NCI-H82 treated with DMSO at 0.1 percent for 48 hours (cell line): ENCODE measurements around the gene TGIF1.
"Not testable (repeated sequence)": the region's sequence is repeated elsewhere in the genome, so short reads cannot be mapped to it uniquely, and the experiment has no call there.

Experiments used
- DNase-seq: peaks from one replicate; lab custom pipeline; 2025; ENCODE audit not compliant: unreplicated experiment; lab: John Stamatoyannopoulos, UW

The TGIF1 gene

DNA sequence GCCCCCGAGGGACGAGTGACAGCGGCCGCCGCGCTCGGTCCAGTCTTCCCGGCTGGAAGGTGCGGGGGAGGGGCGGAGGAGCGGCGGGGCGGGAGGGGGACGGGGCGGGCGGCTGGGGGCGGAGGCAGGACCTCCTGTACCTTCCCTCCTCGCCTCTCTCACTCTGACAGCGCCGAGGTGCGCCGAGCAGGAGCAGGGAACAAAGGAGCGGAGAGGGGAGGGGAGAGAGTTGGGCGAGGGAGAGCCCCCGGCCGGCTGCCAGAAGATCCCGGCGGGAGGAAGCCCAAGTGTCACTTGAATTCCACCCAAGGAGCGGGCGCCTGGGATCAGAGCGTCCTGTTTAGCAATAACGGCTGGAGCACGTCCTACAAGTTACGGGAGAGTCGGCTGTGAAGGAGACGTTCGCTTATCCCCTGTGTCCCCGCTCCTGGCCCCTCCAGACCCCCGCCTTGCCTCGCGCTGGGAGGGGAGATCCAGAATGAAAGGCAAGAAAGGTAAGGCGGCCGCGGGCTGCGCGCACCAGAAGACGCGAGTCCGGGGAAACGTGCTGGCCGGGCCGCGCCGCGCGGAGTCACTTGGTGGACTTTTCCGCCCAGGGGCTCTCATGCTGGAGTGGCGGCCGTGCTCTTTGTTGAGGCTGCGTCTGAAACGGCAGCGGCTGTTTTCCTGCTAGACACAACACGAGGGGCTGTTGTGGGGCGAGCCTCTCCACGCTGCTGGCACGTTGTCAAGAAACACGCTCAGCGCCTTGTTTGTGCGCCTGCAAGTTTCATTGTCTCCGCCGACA is at the start of gene TGIF1:
TSS of gene TGIF1 (plus strand) at position 161 of the 787 bp plus-strand sequence. CDS start at position 479, 318 bp downstream.
- peak; percentile 47 for DNase-seq

GRCh38 chr18:3400567-3401296 is 49.2 kb upstream of the TGIF1 start:
- no peak for DNase-seq

DNA sequence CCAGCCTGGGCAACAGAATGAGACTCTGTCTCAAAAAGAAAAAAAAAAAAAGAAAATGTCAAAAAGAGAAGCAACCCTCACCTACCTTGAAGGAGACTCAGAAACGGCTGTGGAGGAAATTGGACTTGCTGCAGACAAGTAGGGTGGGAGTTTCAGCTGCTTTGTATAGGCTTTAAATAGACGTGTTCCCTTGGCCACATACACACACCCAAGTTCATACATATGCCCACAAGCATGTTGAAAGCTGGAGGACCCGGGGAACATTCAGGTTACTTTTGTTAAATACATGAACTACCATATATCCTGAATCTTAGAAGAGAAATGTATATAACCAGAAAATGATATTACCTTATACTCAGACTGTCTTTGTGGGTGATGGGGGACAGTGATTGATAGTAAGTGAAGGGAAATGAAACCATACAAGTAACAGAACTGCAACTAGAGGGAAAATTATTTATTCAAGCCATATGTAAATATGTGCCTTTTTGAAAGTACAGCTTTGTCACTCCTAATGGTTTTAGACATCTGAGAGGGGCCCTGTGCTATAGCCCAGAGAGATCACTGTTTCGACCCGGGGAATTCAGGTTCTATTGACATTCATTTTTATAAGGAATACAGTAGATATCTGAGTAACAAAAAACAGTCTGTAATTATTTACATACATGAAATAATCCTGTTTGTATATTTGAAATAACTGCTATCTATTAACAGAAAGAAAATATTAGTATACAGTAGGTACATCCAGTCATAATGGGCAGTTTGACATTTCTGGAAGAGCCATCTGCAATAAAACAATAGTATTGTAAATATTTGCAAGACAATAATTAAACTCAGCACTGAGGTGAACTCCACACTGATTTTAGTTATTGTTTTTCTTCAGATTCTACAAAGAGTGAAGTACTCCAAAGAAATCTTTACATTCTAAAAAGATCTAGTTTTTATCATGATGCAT is 48.0 kb upstream of the TGIF1 start:
- no peak for DNase-seq

- peak; percentile 93 for DNase-seq
Measured at GRCh38 chr18:3402982-3403451, 47.0 kb upstream of the TGIF1 start.

DNA sequence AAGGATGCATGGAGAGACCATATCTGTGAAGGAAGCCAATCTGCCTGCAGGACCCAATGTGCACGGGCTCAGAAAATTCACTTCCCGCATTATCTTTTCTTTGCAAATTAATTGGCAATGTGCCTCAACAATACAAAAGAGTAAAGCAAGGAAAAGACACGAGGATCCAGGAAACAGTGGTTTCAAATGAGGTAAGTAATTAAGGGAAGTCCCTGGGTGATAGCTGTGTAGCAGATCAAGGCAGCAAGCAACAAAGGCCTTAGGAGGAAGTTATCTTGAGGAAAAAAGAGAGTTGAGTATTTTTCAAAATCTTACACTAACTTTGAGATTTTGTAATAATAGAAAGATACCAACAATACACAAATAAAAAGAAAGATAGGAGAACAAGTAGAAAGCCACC is 44.3 kb upstream of the TGIF1 start:
- DNase-seq = no peak

DNA sequence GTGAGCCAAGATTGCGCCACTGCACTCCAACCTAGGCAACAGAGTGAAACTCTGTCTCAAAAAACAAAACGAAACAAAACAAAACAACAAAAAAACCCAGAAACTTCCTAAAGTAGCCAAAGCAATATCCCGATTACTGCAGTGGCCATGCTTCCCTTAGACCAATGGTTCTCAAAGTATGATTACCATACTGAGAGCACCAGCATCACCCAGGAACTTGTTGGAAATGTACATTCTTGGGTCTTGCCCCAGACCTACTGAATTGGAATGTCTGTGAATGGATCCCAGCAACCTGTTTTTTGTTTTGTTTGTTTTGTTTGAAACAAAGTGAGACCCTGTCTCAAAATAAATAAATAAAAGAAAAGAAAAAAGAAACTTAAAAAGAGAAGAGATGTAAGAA is 41.9 kb upstream of the TGIF1 start:
- no peak for DNase-seq

DNA sequence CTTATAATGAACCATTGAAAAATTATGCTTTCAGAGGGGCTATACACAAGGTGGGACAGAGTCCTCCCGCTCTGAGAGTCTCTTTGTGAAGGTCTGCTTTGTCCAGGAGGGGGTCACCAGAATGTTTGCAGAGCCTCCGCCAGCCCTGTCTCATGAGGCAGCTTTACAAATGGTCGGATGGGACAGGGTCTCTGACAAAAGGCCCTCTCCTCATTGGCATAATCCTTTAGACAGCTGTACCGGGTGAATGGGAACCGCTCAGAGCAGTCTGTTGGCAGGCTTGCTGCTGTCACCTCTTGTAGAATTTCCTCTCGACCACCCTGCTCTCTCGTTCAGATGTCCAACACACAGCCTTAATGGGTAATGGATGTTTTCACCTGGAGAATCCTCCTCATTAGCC is 40.2 kb upstream of the TGIF1 start:
- no peak for DNase-seq

DNA sequence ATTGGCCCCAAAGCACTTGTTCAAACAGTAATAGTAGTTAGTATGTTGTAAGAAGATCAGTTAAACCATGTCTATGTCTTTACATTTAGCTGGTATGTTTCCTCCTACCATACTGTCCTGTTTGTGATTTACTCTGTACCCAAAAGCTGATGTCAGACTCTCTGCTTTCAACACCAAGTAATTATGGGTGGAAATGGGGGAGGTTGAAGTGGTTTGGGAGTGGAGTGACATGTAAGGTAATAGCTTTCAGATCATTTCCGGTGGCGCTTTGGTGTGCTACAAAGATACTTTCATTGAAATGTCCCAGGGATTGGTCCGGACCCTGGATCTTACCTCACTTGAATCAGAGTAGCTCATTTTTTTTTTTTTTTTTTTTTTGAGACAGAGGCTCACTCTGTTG is 39.7 kb upstream of the TGIF1 start:
- no peak for DNase-seq

GRCh38 chr18:3410876-3411275 is 39.1 kb upstream of the TGIF1 start:
- DNase-seq = not testable (repeated sequence)

DNA sequence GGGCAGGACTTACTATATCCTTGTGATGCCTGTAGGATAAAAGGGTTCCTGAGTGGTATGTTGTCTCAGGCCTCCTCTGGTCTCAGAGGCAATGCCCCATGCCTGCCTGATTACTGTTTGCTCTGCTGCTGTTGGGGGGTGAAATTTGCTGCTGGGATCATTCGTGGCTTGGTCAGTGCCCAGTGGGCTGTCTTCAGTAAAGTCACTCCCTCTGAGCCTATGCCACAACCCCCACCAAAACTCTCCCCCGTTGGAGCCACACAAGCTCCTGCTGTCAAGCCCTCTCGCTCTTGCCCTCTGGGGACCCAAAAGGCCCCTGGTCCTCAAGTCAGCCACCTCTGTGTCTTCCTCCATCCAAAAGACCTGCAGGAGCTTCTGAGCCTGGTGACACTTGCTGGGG is 38.6 kb upstream of the TGIF1 start:
- no peak for DNase-seq

GRCh38 chr18:3411854-3412268 is 38.1 kb upstream of the TGIF1 start:
- no peak for DNase-seq

DNA sequence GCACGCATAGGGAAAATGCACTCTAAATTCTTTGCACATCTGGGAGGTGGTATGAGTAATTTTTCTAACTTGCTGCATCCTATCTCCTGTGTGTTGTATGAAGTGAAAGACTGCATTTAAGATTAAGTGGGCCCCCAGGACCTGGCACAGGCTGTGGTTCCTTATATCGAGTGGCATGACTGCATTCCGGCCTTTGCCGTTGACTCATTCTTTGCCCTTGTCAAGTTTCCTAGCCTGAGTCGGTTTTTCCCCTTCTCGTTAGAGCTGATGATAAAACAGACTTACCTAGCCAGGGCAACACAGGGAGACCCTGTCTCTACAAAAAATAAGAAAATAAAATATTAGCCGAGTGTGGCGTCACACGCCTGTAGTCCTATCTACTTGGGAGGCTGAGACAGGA is 37.4 kb upstream of the TGIF1 start:
- DNase-seq = not testable (repeated sequence)

- no peak for DNase-seq
Measured at GRCh38 chr18:3415110-3415509, 34.9 kb upstream of the TGIF1 start.

- no peak for DNase-seq
Measured at GRCh38 chr18:3418083-3418482, 31.9 kb upstream of the TGIF1 start.

DNA sequence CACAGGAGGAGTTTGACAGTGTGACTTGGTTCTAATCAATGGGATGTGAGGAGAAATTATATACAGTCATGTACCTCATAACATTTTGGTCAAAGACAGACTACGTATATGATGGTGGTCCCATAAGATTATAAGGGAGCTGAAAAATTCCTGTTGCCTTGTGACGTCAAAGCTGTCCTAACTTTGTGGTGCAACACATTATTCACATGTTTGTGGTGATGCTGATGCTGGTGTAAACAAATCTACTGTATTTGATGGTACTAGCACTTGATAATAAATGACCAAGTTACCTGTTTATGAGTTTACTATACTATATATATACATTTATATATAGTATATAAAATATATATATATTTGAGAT is 29.1 kb upstream of the TGIF1 start:
- no peak for DNase-seq

GRCh38 chr18:3422905-3423304 is 27.1 kb upstream of the TGIF1 start:
- DNase-seq = no peak

DNA sequence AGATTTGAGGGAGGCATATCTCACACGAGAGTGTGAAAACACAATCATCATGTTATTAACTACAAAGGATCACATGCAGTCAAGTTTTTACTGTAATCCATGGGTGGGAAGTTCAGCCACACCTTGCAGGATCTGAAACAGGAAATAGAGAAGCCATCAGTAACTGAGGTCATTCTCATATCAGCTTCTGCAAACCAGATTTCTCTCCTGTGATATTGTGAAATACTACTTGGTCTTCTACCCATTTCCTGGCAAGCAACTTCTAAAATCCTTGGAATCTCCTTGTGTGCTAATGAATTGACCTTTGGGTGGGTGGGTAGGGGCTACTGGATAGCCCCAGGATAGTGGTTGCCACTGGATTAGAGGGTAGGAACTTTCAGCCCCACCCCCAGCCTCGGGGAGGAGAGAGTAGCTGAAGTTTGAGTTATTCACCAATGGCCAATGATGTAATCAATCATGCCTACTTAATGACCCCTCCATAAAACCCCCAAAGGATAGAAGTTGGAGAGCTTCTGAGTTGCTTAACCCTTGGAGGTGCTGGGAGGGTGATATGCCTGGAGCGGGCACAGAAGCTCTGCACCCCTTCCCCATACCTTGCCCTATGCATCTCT is 25.6 kb upstream of the TGIF1 start:
- no peak for DNase-seq

- no peak for DNase-seq
Measured at GRCh38 chr18:3425030-3425429, 24.9 kb upstream of the TGIF1 start.

DNA sequence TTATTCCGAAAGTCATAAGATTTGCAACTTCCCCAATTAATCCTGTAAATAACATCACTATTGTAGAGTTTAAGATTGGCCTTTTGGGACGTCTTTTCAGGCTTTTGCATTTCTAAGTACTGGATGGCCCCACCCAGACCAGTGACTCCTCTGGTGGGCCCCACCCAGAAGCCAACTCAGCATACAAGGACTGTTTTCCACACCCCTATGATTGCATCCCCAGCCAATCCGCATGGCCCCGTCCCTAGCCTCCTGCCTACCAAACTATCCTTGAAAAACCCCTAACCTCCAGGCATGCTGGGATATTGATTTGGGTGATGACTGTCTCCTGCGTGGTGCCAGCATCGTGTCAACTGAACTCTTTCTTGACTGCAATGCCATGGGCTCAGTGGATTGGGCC is 24.5 kb upstream of the TGIF1 start:
- no peak for DNase-seq

DNA sequence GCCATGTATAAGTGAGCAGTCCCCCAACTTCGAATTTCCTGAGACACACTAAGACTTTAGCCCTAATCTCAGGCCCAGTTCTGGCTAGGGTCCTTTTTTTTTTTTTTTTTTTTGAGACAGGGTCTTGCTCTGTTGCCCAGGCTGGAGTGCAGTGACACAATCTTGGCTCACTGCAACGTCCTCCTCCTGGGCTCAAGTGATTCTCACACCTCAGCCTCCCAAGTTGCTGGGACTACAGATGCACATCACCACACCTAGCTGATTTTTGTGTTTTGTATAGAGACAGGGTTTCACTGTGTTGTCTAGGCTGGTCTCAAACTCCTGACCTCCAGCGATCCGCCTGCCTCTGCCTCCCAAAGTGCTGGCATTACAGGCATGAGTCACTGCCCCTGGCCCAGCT is 23.9 kb upstream of the TGIF1 start:
- DNase-seq = no peak

GRCh38 chr18:3427944-3428343 is 22.0 kb upstream of the TGIF1 start:
- DNase-seq = no peak
